ENCODE measurements around the gene AP1G1. TPM values are rescaled to one million over a fixed set of nuclear protein-coding genes. Genes with fewer than 3 reads are reported as not detected.
"Not testable (repeated sequence)": the region's sequence is repeated elsewhere in the genome, so short reads cannot be mapped to it uniquely, and the experiment has no call there.

Gene AP1G1
- total RNA-seq, 2 donors from 2014 or later: 150 to 160 TPM

GRCh38 chr16:71794018-71794417 is 14.6 kb downstream of the AP1G1 start:
- Mint-ChIP-seq H3K4me1 (peaks cover 42% of the 10 kb centered on the region), H3K27me3 (no peaks in the 10 kb centered on the region), H3K36me3 (ENCODE audit: low read depth) (peaks cover under 1% of the 10 kb centered on the region), H3K27ac (peak overlapping the region; percentile 45), H3K4me3 (no peak overlapping the region)
- H3K9me3 ChIP-seq (ENCODE audit: control insufficient read depth, low read length, poor library complexity, severe bottlenecking): no peaks in the 10 kb centered on the region
- DNase-seq: no peak
- ATAC-seq: no peak

- ATAC-seq (no peak), DNase-seq (no peak)
- H3K27ac Mint-ChIP-seq: peak overlapping the region; percentile 43
- peaks cover 4% of the 10 kb centered on the region for H3K36me3 Mint-ChIP-seq (ENCODE audit: low read depth)
- no peaks in the 10 kb centered on the region for H3K27me3 Mint-ChIP-seq
- H3K9me3 ChIP-seq (ENCODE audit: control insufficient read depth, low read length, poor library complexity, severe bottlenecking): no peaks in the 10 kb centered on the region
- H3K4me1 Mint-ChIP-seq: peaks cover 43% of the 10 kb centered on the region
- H3K4me3 Mint-ChIP-seq: peak overlapping the region; percentile 21
Observed at GRCh38 chr16:71792176-71792575, 16.5 kb downstream of the AP1G1 start.

DNA sequence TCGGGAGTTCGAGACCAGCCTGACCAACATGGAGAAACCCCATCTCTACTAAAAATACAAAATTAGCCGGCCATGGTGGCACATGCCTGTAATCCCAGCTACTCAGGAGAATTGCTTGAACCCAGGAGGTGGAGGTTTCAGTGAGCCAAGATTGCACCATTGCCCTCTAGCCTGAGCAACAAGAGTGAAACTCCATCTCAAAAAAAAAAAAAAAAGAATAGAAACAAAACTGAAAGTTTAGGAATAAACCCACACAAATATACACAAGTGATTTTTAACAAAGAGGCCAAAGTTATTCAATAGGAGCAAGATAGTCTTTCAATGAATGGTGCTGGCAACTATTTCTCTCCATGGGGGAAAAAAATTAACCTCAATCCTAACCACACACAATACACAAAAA is 18.3 kb downstream of the AP1G1 start:
- H3K9me3 ChIP-seq (ENCODE audit: control insufficient read depth, low read length, poor library complexity, severe bottlenecking); DNase-seq; H3K27me3 Mint-ChIP-seq; H3K36me3 Mint-ChIP-seq (ENCODE audit: low read depth); ATAC-seq: not testable (repeated sequence)
- Mint-ChIP-seq H3K4me3 (peak overlapping the region; percentile 52), H3K4me1 (peaks cover 34% of the 10 kb centered on the region), H3K27ac (peak overlapping the region; percentile 66)

- H3K9me3 ChIP-seq (ENCODE audit: control insufficient read depth, low read length, poor library complexity, severe bottlenecking): no peaks in the 10 kb centered on the region
- Mint-ChIP-seq H3K27me3 (no peaks in the 10 kb centered on the region), H3K4me1 (peaks cover 30% of the 10 kb centered on the region), H3K4me3 (no peak overlapping the region), H3K27ac (peak overlapping the region; percentile 24), H3K36me3 (ENCODE audit: low read depth) (peaks cover 4% of the 10 kb centered on the region)
- ATAC-seq (no peak), DNase-seq (no peak)
Observed at GRCh38 chr16:71789136-71789535, 19.5 kb downstream of the AP1G1 start.

GRCh38 chr16:71788578-71788977 is 20.1 kb downstream of the AP1G1 start:
- H3K27ac Mint-ChIP-seq: peak overlapping the region; percentile 24
- H3K27me3 Mint-ChIP-seq: no peaks in the 10 kb centered on the region
- H3K9me3 ChIP-seq (ENCODE audit: control insufficient read depth, low read length, poor library complexity, severe bottlenecking): no peaks in the 10 kb centered on the region
- DNase-seq (no peak), ATAC-seq (no peak)
- peaks cover 30% of the 10 kb centered on the region for H3K4me1 Mint-ChIP-seq
- H3K36me3 Mint-ChIP-seq (ENCODE audit: low read depth): peaks cover 4% of the 10 kb centered on the region
- H3K4me3 Mint-ChIP-seq: no peak overlapping the region

GRCh38 chr16:71785143-71785542 is 23.5 kb downstream of the AP1G1 start:
- not testable (repeated sequence) for ATAC-seq; H3K27ac Mint-ChIP-seq; H3K9me3 ChIP-seq (ENCODE audit: control insufficient read depth, low read length, poor library complexity, severe bottlenecking); H3K4me3 Mint-ChIP-seq; H3K36me3 Mint-ChIP-seq (ENCODE audit: low read depth); DNase-seq; H3K27me3 Mint-ChIP-seq
- H3K4me1 Mint-ChIP-seq: peaks cover 18% of the 10 kb centered on the region

DNA sequence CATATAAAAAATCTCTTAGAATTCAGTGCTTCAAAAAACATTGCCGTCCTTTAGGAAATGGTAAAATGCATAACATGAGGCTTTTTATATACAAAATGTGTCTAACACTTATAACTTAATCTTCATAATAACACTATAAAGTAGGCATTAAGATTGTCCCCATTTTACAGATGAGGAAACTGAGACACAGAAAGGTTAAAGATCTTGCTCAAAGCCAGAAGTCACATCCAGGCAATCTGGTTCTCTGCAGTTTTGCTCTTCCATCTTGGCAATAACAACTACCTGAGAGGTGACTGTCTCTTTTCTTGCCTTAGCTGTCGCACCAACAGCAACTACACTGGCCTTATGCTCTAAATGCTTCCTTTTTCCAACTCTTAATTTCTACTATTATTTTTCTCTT is 24.5 kb downstream of the AP1G1 start:
- H3K4me1 Mint-ChIP-seq: peaks cover 16% of the 10 kb centered on the region
- H3K9me3 ChIP-seq (ENCODE audit: control insufficient read depth, low read length, poor library complexity, severe bottlenecking): no peaks in the 10 kb centered on the region
- ATAC-seq (no peak), DNase-seq (no peak)
- H3K36me3 Mint-ChIP-seq (ENCODE audit: low read depth): peaks cover 4% of the 10 kb centered on the region
- H3K4me3 Mint-ChIP-seq: no peak overlapping the region
- H3K27me3 Mint-ChIP-seq: no peaks in the 10 kb centered on the region
- H3K27ac Mint-ChIP-seq: no peak overlapping the region

DNA sequence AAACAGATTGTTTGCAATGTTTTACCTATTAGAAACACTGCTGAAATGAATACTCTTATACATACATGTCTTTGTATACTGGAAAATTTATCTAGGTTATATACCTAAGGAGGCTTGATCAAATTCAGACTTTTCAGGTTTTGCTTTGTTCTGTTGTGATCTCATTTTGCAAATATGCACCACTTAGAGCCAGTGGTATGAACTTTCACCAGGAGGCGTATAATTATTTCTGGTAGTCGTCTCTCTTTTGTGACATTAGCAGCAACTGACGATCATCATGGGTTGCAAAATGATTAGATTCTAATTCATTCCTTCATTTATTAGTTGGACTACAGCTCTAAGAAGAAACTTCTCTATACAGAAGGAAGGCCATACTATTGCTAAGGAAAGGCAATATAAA is 26.9 kb downstream of the AP1G1 start:
- peak overlapping the region; percentile 79 for H3K27ac Mint-ChIP-seq
- no peaks in the 10 kb centered on the region for H3K27me3 Mint-ChIP-seq
- H3K4me3 Mint-ChIP-seq: no peak overlapping the region
- no peak for ATAC-seq
- DNase-seq: no peak
- no peaks in the 10 kb centered on the region for H3K9me3 ChIP-seq (ENCODE audit: control insufficient read depth, low read length, poor library complexity, severe bottlenecking)
- H3K36me3 Mint-ChIP-seq (ENCODE audit: low read depth): peaks cover 4% of the 10 kb centered on the region
- peaks cover 26% of the 10 kb centered on the region for H3K4me1 Mint-ChIP-seq

DNA sequence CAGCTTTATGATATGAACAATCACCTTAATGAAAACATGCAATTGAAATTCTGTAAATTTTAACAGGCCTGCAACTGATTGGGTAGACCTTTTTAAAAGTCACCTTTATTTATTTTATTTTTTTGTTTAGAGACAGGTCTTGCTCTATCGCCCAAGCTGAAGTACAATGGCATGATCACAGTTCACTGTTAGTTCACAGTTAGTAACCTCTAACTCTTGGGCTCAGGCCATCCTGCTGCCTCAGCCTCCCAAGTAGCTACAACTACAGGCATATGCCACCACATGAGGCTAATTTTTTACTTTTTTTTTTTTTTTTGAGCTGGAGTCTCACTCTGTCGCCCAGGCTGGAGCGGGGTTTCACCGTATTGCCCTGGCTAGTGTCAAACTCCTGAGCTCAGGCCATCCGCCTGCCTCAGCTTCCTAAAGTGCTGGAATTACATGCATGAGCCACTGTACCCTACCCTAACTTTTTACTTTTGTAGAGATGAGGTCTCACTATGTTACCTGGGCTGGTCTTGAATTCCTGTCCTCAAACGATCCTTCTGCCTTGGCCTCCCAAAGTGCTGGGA is 28.0 kb downstream of the AP1G1 start:
- H3K27ac Mint-ChIP-seq: peak overlapping the region; percentile 79

DNA sequence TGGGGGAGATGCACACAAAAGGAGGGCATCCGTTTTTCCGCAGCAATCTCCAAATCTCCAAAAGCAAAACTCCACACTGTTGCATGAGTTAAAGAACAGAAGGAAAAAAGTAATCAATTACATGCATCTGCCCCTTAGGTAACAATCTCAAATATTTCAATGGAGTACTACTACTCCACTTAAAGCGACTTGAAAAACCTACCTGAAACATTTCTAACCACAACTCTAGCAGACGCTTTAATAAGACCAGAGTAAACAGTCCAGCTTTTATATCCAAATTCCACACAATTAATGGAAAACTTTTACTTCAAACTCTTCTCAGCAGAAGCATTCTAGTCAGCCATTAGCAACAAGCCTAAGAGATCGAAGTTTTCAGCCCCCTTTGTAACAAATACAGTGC is 29.9 kb downstream of the AP1G1 start:
- Mint-ChIP-seq H3K27ac (no peak overlapping the region), H3K36me3 (ENCODE audit: low read depth) (peaks cover 4% of the 10 kb centered on the region), H3K4me1 (peaks cover 30% of the 10 kb centered on the region), H3K4me3 (no peak overlapping the region), H3K27me3 (no peaks in the 10 kb centered on the region)
- H3K9me3 ChIP-seq (ENCODE audit: control insufficient read depth, low read length, poor library complexity, severe bottlenecking): no peaks in the 10 kb centered on the region
- ATAC-seq (no peak), DNase-seq (no peak)

More for the DNA sequence above, 28.0 kb downstream of the AP1G1 start:
- no peaks in the 10 kb centered on the region for H3K9me3 ChIP-seq (ENCODE audit: control insufficient read depth, low read length, poor library complexity, severe bottlenecking)
- Mint-ChIP-seq H3K4me3 (no peak overlapping the region), H3K36me3 (ENCODE audit: low read depth) (peaks cover 4% of the 10 kb centered on the region), H3K27me3 (no peaks in the 10 kb centered on the region), H3K4me1 (peaks cover 30% of the 10 kb centered on the region)
- no peak for DNase-seq
- no peak for ATAC-seq

GRCh38 chr16:71777329-71777728 is 31.3 kb downstream of the AP1G1 start:
- H3K36me3 Mint-ChIP-seq (ENCODE audit: low read depth): peaks cover 4% of the 10 kb centered on the region
- H3K4me3 Mint-ChIP-seq: peak overlapping the region; percentile 39
- H3K9me3 ChIP-seq (ENCODE audit: control insufficient read depth, low read length, poor library complexity, severe bottlenecking): no peaks in the 10 kb centered on the region
- peak overlapping the region; percentile 68 for H3K27ac Mint-ChIP-seq
- DNase-seq: no peak
- ATAC-seq: no peak
- H3K27me3 Mint-ChIP-seq: no peaks in the 10 kb centered on the region
- H3K4me1 Mint-ChIP-seq: peaks cover 29% of the 10 kb centered on the region

GRCh38 chr16:71775949-71776348 is 32.7 kb downstream of the AP1G1 start:
- Mint-ChIP-seq H3K27ac (peak overlapping the region; percentile 68), H3K4me3 (no peak overlapping the region), H3K27me3 (no peaks in the 10 kb centered on the region), H3K4me1 (peaks cover 22% of the 10 kb centered on the region), H3K36me3 (ENCODE audit: low read depth) (peaks cover 6% of the 10 kb centered on the region)
- no peak for DNase-seq
- no peak for ATAC-seq
- H3K9me3 ChIP-seq (ENCODE audit: control insufficient read depth, low read length, poor library complexity, severe bottlenecking): no peaks in the 10 kb centered on the region

- Mint-ChIP-seq H3K27me3 (no peaks in the 10 kb centered on the region), H3K27ac (peak overlapping the region; percentile 61), H3K4me1 (peaks cover 10% of the 10 kb centered on the region), H3K36me3 (ENCODE audit: low read depth) (peaks cover 5% of the 10 kb centered on the region), H3K4me3 (no peak overlapping the region)
- no peaks in the 10 kb centered on the region for H3K9me3 ChIP-seq (ENCODE audit: control insufficient read depth, low read length, poor library complexity, severe bottlenecking)
- DNase-seq: no peak
- ATAC-seq: no peak
Observed at GRCh38 chr16:71771571-71771970, 37.1 kb downstream of the AP1G1 start.

DNA sequence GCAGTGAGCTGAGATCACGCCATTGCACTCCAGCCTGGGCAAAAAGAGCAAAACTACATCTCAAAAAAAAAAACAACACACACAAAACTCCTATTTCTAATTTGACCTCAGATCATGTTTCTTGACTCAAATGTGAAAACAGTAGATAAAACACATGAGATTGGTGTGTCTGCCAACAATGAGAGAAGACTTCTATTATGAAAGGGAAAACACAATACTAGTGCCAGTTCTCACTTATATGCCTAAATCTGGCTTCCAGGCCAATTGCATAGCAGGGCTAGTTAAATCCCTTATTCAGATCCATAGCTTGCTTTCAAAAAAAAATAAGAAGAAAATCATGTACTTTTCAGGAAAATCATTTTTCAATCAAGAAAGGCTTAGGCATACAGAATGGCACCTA is 39.4 kb downstream of the AP1G1 start:
- H3K9me3 ChIP-seq (ENCODE audit: control insufficient read depth, low read length, poor library complexity, severe bottlenecking): no peaks in the 10 kb centered on the region
- ATAC-seq: no peak
- Mint-ChIP-seq H3K4me1 (peaks cover 9% of the 10 kb centered on the region), H3K27me3 (no peaks in the 10 kb centered on the region), H3K36me3 (ENCODE audit: low read depth) (peaks cover 5% of the 10 kb centered on the region), H3K4me3 (no peak overlapping the region), H3K27ac (no peak overlapping the region)
- no peak for DNase-seq
